Prostate gland (tissue), 2 donors: ENCODE measurements around the gene VCPKMT.

Experiments
- CTCF ChIP-seq, 4 experiments: fragments of 200-600 bp in 2 of 4; fragments of 450-650 bp in 2 of 4; sonication (generic) in 2 of 4; IDR thresholded peaks; 1 replicate in 3 of 4; 2 replicates in 1 of 4; pipeline ENCODE4 v1.5.1; 2016 to 2019; ENCODE audit warnings: antibody characterized with exemption in 4 of 4, mild to moderate bottlenecking in 2 of 4, moderate library complexity in 2 of 4
- POLR2A ChIP-seq: fragments of 450-650 bp; IDR thresholded peaks from one replicate; pipeline ENCODE4 v1.6.1; 2016; ENCODE audit warnings: antibody characterized with exemption, mild to moderate bottlenecking
- POLR2AphosphoS5 ChIP-seq: sonication (generic); formaldehyde crosslinking; IDR thresholded peaks from one replicate; pipeline ENCODE4 v1.6.1; 2017; ENCODE audit warnings: antibody characterized with exemption

- TF ChIP-seq CTCF (IDR thresholded peaks at IDR 0.05), result no peak
- TF ChIP-seq POLR2A, result no peak
- TF ChIP-seq POLR2AphosphoS5, result no peak
Measured at GRCh38 chr14:50088731-50089130, 27.6 kb downstream of the VCPKMT start.
